ENCODE measurements around the gene ATP6V1B1. TPM values are rescaled to one million over a fixed set of nuclear protein-coding genes. Genes with fewer than 3 reads are reported as not detected.

The ATP6V1B1 gene
- total and polyA plus RNA-seq, 2 experiments from 2014 or later: not detected

DNA sequence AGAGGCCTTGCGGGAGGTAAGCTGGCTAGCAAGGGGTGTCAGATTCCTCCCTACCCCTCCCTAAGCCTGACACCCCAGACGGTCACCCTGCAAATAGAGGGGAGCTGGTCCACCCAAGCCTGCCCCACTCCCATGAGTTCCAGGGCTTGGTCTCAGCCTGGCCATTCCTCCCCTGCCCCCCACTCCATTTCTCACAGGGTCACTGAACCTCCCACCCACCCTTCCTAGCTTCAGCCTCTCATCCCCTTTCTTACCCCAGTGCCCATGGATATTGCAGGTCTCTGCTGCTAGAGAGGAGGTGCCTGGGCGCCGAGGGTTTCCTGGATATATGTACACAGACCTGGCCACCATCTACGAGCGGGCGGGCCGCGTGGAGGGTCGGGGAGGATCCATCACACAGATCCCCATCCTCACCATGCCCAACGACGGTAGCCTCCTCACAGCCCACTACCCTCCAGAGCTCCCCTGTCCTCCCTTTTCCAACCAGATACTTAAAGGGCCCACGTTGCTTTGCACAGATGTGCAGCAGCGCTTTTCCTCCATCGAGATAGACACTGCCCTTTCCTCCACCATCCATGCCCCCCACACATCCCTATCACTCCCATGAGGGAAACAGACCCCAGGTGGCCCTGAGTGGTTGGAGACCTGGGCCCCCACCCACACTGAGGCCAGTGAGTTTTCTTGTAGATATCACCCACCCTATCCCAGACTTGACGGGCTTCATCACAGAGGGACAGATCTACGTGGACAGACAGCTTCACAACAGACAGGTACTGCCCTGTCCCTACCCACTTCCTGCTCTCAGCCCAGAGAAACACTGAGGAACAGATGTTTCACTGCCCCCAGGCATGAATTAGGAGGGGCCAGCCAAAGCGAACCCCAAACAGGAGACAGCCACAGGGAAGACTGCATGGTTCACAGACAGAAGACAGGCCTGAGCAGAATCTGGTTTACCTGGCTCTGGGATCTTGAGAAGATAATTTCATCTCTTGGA, 27.5 kb downstream of the ATP6V1B1 start:
- peaks cover 62% of the 10 kb centered on the region for H3K27me3 ChIP-seq (ENCODE audit: insufficient read depth)
- peaks cover 4% of the 10 kb centered on the region for H3K4me1 Mint-ChIP-seq

More for the DNA sequence above, 27.5 kb downstream of the ATP6V1B1 start:
- Histone ChIP-seq H3K4me3 (no peak overlapping the region), H3K36me3 (ENCODE audit: insufficient read depth) (no peaks in the 10 kb centered on the region), H4K20me1 (replicated peaks; ENCODE audit: insufficient read depth) (no peaks in the 10 kb centered on the region), H3K79me2 (replicated peaks; ENCODE audit: insufficient read depth) (no peaks in the 10 kb centered on the region), H3K4me2 (no peak overlapping the region), H3F3A (replicated peaks; ENCODE audit: low read depth) (no peaks in the 10 kb centered on the region), H3K27ac (ENCODE audit: low read depth) (no peak overlapping the region), H3K4me1 (ENCODE audit: insufficient read depth) (peaks cover 4% of the 10 kb centered on the region; the same call in 1 of the 2 replicates), H3K9me2 (ENCODE audit: insufficient read depth) (no peaks in the 10 kb centered on the region), H2AFZ (no peak overlapping the region)
- no peak overlapping the region for H3K4me3 Mint-ChIP-seq
- no peak for TF ChIP-seq EZH2 (IDR thresholded peaks at IDR 0.05; ENCODE audit: low read depth, unreplicated experiment)
- no peak for TF ChIP-seq NANOG (IDR thresholded peaks at IDR 0.05; ENCODE audit: borderline replicate concordance)
- TF ChIP-seq, protein P1, sequence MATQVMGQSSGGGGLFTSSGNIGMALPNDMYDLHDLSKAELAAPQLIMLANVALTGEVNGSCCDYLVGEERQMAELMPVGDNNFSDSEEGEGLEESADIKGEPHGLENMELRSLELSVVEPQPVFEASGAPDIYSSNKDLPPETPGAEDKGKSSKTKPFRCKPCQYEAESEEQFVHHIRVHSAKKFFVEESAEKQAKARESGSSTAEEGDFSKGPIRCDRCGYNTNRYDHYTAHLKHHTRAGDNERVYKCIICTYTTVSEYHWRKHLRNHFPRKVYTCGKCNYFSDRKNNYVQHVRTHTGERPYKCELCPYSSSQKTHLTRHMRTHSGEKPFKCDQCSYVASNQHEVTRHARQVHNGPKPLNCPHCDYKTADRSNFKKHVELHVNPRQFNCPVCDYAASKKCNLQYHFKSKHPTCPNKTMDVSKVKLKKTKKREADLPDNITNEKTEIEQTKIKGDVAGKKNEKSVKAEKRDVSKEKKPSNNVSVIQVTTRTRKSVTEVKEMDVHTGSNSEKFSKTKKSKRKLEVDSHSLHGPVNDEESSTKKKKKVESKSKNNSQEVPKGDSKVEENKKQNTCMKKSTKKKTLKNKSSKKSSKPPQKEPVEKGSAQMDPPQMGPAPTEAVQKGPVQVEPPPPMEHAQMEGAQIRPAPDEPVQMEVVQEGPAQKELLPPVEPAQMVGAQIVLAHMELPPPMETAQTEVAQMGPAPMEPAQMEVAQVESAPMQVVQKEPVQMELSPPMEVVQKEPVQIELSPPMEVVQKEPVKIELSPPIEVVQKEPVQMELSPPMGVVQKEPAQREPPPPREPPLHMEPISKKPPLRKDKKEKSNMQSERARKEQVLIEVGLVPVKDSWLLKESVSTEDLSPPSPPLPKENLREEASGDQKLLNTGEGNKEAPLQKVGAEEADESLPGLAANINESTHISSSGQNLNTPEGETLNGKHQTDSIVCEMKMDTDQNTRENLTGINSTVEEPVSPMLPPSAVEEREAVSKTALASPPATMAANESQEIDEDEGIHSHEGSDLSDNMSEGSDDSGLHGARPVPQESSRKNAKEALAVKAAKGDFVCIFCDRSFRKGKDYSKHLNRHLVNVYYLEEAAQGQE (IDR thresholded peaks at IDR 0.05; ENCODE audit: unreplicated experiment): no peak
- TF ChIP-seq ZNF331 (CRISPR knock-in tag; IDR thresholded peaks at IDR 0.05; ENCODE audit: low read depth): no peak
- TF ChIP-seq CTCF (conservative IDR thresholded peaks at IDR 0.05; ENCODE audit: low read depth in 2 of 2): no peak
- no peak for TF ChIP-seq ETS1 (IDR thresholded peaks at IDR 0.05)
- no peak for TF ChIP-seq JUNB (IDR thresholded peaks at IDR 0.05; ENCODE audit: unreplicated experiment)
- TF ChIP-seq, protein P2, sequence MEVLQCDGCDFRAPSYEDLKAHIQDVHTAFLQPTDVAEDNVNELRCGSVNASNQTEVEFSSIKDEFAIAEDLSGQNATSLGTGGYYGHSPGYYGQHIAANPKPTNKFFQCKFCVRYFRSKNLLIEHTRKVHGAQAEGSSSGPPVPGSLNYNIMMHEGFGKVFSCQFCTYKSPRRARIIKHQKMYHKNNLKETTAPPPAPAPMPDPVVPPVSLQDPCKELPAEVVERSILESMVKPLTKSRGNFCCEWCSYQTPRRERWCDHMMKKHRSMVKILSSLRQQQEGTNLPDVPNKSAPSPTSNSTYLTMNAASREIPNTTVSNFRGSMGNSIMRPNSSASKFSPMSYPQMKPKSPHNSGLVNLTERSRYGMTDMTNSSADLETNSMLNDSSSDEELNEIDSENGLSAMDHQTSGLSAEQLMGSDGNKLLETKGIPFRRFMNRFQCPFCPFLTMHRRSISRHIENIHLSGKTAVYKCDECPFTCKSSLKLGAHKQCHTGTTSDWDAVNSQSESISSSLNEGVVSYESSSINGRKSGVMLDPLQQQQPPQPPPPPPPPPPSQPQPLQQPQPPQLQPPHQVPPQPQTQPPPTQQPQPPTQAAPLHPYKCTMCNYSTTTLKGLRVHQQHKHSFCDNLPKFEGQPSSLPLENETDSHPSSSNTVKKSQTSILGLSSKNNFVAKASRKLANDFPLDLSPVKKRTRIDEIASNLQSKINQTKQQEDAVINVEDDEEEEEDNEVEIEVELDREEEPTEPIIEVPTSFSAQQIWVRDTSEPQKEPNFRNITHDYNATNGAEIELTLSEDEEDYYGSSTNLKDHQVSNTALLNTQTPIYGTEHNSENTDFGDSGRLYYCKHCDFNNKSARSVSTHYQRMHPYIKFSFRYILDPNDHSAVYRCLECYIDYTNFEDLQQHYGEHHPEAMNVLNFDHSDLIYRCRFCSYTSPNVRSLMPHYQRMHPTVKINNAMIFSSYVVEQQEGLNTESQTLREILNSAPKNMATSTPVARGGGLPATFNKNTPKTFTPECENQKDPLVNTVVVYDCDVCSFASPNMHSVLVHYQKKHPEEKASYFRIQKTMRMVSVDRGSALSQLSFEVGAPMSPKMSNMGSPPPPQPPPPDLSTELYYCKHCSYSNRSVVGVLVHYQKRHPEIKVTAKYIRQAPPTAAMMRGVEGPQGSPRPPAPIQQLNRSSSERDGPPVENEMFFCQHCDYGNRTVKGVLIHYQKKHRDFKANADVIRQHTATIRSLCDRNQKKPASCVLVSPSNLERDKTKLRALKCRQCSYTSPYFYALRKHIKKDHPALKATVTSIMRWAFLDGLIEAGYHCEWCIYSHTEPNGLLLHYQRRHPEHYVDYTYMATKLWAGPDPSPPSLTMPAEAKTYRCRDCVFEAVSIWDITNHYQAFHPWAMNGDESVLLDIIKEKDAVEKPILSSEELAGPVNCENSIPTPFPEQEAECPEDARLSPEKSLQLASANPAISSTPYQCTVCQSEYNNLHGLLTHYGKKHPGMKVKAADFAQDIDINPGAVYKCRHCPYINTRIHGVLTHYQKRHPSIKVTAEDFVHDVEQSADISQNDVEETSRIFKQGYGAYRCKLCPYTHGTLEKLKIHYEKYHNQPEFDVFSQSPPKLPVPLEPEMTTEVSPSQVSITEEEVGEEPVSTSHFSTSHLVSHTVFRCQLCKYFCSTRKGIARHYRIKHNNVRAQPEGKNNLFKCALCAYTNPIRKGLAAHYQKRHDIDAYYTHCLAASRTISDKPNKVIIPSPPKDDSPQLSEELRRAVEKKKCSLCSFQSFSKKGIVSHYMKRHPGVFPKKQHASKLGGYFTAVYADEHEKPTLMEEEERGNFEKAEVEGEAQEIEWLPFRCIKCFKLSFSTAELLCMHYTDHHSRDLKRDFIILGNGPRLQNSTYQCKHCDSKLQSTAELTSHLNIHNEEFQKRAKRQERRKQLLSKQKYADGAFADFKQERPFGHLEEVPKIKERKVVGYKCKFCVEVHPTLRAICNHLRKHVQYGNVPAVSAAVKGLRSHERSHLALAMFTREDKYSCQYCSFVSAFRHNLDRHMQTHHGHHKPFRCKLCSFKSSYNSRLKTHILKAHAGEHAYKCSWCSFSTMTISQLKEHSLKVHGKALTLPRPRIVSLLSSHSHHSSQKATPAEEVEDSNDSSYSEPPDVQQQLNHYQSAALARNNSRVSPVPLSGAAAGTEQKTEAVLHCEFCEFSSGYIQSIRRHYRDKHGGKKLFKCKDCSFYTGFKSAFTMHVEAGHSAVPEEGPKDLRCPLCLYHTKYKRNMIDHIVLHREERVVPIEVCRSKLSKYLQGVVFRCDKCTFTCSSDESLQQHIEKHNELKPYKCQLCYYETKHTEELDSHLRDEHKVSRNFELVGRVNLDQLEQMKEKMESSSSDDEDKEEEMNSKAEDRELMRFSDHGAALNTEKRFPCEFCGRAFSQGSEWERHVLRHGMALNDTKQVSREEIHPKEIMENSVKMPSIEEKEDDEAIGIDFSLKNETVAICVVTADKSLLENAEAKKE (CRISPR knock-in tag; IDR thresholded peaks at IDR 0.05): no peak
- no peak for TF ChIP-seq ZNF114 (CRISPR knock-in tag; IDR thresholded peaks at IDR 0.05)
- TF ChIP-seq CREB1 (CRISPR knock-in tag; IDR thresholded peaks at IDR 0.05; ENCODE audit: low read depth): no peak
- no peak overlapping the region for H3K27ac Mint-ChIP-seq
- ATAC-seq (no peak), DNase-seq (ENCODE audit: low spot score) (no peak)
- H3K27me3 Mint-ChIP-seq (ENCODE audit: insufficient read depth, low read depth, poor library complexity): peaks cover 55% of the 10 kb centered on the region
- H3K36me3 Mint-ChIP-seq (ENCODE audit: low read depth): no peaks in the 10 kb centered on the region
- no peaks in the 10 kb centered on the region for H3K9me3 Mint-ChIP-seq
